Measurements from ENCODE around the gene IST1.
"Not testable (repeated sequence)": the region's sequence is repeated elsewhere in the genome, so short reads cannot be mapped to it uniquely, and the experiment has no call there.

Gene IST1

DNA sequence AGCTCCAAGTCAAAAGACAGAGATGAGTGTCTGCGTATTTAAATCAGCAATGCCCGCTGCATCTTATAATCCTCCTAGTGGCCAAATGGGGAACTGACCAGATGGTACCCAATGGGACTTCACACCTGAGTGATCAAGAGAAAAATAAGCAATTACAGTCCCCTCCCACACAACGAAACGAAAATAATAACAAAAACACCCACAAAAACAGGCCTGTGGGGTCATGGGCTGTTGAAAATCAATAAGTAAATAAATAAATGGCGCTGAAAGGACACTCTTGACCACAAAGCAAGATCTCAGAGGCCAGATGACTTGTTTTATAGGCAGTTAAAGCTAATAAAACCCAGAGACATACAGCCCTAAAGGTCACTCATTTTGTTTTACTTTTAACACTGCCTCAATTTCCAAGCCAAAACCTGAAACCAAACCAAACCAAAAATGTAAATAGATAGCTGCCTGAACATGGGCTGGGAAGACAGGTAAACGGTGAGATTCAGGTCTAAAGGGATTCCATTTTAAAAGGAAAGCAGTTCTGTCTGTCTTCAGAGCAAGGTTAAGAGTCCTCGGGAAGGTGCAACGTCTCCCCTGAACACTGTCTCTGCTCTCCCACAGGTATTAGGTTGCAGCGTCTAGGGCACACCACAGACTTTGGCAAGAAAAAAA, 12.7 kb upstream of the IST1 start:
- peak; percentile 62 for DNase-seq

DNA sequence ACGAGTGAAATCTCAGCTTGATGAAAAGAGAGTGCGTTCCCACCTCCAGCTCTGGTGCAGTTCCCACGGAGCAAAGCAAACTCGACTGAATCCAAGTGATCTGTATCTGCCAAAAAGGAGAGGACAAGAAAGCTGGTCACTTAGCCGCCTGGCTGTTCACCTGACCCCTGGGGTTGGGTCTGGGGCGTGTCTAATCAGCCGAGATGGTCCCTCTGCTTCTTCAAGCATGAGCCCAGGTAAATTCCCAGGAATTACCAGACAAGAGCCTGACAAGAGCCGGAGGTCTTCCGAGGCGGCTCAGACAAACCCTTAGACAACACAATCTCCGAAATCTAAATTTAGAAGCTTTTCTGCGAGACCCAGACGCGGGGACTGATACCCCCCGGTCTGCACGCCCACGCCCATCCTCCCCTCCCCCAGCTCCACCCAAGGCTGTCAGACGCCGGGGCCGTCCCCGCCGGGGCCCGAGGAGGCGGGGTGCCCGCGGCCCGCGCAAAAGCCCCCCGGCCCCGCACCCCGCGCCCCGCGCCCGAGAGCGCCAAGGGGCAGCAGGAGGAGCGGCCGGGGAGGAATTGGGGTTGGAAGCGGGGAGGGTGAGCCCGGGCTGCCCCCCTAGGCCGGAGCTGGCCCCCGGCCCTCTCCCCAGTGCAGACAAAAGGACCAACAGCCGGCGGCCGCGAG, 12.0 kb upstream of the IST1 start:
- DNase-seq = peak; percentile 13

DNA sequence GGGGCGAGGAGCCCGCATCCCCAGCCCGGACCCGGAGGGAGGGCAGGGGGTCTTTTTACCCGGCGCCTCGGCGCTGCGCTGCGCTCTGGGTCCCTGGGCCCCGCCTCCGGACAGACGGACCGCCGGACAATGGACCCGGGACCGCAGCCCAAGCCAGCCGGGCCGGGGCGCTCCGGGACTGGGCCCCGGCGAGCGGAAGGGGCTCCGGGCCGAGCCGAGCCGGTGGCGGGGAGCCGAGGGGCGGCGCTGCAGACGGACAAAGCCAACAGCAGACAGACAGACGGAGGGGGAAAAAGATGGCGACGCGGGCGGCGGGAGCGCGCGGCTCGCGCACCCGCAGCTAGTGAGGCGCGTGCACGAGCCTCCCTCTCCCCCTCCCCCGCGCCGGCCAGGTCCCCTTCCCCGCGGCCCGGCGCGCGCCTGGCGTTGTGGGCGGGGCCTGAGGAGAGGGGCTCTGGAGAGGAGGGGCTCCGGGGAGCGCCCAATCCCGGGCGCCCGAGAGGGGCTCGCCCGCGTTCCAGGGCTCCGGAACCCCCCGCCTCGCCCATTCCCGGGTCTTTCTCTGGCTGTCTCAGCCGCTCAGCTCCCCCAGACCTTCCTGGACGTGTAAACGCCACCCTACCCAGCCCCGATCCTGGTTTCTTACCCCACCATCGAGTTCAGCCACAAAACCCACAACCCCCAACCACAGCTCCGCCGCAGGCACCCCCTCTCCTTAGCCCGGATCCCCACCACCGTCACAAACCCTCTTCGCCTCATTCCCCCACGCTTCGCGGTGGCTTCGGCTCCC, 11.3 kb upstream of the IST1 start, which contains the start of gene ZNF821:
Gene ZNF821 (minus strand): TSS at position 334 of the 790 bp plus-strand sequence. CDS start 4,236 bp downstream, outside the sequence.
- DNase-seq = peak; percentile 82

DNA sequence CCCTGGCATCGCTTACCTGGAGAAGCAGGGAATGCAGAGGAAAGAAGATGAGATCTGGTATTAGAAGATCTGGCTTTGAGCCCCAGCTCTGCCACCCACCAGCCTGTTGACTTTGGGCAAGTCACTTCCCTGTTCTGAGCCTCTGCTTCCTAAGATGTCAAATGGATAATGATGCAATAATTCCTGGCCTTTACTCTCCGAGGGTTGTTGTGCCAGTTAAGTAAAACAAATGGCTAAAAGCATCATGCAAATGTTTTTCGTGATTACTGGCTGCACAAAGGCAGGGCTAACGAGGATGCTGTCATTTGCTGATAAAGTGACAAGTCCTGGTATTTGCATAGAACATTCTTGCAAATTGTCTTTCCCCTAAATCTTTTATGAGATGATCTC, 10.1 kb upstream of the IST1 start:
- DNase-seq = no peak

DNA sequence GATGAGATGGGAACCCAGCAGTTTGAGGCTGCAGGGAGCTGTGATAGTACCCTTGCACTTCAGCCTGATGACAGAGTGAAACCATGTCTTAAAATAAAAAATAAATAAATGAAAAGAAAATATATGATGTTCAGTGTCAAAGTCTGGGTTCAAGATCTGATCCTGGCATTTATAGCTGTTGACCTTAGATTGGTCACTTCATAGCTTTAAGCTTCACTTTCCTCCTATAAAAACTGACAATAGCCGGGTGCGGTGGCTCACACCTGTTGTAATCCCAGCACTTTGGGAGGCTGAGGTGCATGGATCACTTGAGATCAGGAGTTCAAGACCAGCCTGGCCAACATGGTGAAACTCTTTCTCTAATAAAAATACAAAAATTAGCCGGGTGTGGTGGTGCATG, 6.2 kb upstream of the IST1 start:
- DNase-seq = no peak

DNA sequence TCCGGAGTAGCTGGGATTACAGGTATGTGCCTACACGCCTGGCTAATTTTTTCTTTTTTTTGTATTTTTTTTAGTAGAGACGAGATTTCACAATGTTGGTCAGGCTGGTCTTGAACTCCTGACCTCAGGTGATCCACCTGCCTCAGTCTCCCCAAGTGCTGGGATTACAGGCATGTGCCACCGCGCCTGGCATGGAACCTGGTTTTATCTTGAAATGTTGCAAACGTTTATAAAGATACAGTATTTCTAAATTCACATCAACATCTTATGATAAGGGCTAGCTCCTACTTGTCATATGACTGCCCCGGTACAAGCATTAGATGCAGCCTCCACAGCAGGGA, 1.5 kb upstream of the IST1 start:
- DNase-seq = no peak

DNA sequence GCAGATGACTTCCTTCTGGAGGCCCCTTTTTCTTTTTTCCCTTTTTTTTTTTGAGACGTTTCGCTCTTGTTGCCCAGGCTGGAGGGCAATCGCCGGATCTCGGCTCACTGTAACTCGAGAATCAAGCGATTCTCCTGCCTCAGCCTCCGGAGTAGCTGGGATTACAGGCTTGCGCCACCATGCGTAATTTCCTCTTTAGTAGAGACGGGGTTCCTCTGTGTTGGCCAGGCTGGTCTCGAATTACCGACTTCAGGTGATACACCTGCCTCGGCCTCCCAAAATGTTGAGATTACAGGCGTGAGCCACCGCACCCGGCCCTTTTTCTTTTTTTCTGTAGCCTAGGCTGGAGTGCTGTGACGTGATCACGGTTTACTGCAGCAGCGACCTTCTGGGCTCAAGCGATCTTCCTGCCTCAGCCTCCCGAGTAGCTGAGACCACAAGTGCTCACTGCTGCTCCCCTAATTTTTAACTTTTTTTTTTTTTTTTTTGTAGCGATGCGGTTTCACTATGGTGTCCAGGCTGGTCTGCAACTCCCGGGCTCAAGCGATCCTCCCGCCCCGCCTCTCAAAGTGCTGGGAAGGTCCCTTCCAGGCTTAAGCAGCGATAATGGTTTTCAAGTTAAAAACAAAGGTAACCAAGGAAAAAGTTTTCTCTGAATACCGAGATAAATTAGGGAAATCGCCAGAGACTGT, 956 bp upstream of the IST1 start:
- peak; percentile 56 for DNase-seq

DNA sequence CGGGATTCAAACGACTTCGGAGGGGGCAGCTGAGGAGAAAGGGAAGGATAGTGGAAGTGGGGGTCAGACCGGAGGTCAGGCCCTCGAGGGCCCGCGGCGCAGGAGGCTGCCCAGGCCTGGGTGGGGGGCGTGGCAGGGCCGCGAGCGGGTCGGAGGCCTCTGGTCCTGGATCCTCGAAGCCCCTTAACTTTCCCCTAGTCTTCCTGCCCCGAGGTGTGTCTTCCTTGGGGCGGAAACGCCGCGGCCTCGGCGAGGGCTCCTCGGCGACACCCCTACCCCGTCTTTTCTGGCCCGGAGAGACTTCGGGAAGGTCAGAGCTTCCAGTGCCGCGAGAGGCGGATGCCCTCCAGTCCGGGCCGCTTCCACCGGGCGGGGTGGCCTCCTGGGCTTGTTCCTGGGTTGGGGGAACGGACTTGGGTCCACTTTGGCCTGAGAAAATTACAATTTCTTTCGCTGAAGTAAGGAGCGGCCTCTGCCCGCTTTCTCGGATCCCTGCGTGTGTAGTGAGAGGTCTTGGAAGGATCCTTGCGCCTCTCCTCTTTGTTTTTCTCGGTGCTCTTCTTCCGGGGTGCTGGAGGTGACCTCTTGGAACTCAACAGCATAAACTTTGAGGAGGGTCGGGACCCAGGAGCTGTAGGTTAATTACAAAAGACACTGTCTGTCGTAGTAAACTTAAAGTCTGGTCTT, 491 bp downstream of the IST1 start:
- peak; percentile 32 for DNase-seq

DNA sequence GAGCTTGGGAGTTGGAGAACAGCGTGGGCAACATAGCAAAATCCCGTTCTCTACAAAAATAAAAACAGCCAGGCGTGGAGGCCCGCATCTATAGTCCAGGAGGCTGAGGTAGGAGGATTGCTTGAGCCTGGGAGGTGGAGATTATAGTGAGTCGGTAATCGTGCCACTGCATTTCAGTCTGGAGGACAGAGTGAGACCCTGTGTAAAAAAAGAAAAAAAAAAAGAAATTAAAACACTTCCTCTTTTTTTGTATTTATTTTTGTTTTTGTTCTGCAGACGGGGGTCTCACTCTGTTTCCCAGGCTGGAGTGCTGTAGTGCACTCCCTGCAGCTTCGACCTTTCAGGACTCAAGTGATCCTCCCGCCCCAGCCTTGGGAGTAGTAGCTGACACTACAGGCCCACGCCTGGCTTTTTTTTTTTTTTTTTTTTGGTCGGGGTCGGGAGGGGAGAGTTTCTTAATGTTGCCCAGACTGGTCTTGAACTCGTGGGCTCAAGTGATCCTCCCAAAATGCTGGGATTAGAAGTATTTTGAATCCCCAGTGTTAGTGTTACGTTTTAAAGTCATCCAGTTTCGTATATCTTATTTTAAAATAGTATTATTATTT, 1.5 kb downstream of the IST1 start:
- no peak for DNase-seq

DNA sequence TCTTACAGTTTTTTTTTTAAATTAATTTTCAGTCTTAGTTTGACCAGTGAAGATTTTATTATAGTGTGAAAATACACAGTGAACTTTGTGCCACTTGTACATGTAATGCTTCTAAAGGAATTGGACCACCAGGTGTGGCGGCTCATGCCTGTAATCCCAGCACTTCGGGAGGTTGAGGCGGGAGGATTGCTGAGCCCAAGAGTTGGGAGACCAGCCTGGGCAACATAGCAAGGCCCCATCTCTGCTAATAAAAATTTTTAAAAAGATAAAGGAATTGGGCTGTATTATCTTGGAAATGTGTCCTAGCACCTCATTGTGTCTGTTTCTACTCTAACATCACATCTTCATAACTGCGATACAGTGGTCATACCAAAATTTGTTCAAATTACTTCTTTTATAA, 3.8 kb downstream of the IST1 start:
- no peak for DNase-seq

DNA sequence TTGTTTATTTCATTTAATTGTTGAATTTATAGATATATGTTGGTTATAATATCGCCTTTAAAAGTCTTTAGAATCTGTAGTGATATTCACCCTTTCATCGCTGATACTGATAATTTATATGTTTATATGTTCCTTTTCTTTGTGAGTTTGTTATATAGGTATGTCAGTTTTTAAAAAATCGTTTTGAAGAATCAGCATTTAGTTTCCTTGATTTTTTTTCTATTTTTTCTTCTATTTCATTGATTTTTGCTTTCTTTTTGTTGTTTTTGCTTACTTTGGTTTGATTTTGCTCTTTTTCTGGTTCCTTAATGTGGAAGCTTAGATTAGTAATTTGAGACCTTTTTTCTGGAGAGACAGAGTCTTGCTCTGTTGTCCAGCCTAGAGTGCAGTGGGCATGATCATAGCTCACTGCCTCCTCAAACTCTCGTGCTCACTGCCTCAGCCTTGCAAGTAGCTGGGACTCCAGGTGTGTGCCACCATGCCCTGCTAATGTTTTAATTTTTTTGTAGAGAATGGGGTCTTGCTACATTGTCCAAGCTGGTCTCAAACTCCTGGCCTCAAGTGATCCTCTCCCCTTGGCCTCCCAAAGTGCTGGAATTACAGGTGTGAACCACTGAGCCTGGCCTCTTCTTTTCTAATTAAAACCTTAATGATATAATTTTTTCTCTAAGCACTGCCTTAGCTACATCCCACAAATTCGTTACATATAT, 7.5 kb downstream of the IST1 start:
- no peak for DNase-seq

DNA sequence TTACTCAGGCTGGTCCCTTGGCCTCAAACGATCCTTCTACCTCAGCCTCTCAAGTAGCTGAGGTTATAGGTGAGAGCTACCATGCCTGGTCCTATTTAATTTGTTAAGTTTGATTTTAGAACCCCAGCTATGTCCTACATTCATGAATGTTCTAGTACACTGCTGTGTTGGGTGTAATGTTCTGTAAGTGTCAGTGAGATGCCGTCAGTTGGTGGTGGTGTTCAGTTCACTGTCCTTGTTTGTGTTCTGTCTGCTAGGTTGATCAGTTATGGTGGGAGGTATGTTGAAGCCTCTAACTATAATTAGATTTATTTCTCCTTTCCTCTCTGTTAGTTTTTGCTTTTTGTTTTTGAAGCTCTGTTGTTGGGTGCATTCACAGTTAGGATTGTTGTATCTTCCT, 8.3 kb downstream of the IST1 start:
- no peak for DNase-seq

DNA sequence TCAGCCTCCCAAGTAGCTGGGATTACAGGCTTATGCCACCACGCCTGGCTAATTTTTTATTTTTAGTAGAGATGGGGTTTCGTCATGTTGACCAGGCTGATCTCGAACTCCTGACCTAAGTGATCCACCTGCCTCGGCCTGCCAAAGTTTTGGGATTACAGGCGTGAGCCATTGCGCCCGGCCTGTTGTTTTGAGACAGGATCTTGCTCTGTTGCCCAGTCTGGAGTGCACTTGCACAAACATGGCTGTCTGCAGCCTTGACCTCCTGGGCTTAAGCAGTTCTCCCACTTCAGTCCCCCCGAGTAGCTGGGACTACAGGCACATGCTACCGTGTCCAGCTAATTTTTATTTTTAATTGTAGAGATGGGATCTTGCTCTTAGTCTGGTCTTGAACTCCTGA, 8.9 kb downstream of the IST1 start:
- no peak for DNase-seq

DNA sequence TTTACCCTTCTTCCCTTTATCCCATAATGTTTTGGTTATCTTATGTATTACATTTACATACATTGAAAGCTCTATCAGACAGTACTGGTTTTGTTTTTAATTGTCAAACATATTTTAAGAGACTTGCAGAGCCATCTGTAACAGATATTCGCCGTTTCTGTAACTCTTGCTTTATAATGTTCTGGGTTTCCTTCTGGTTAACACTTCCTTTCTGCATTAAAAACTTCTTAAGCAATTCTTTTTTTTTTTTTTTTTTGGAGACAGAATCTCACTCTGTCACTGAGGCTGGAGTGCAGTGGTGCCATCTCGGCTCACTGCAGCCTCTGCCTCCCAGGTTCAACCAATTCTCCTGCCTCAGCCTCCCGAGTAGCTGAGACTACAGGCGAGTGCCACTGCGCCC, 10.4 kb downstream of the IST1 start:
- DNase-seq = not testable (repeated sequence)

DNA sequence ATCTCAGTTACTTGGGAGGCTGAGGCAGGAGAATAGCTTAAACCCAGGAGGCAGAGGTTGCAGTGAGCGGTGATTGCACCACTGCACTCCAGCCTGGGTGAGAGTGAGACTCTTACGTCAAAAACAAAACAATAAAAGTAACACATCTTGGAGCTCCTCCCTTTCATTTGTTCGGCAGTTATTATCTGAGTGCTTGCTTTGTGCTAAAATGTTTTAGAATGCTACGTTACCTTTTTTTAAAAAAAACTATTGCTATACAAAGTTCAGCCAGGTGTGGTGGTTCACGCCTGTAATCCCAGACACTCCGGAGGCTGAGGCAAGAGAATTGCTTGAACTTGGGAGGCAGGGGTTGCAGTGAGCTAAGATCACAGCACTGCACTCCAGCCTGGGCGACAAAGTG, 15.8 kb downstream of the IST1 start:
- DNase-seq = no peak

DNA sequence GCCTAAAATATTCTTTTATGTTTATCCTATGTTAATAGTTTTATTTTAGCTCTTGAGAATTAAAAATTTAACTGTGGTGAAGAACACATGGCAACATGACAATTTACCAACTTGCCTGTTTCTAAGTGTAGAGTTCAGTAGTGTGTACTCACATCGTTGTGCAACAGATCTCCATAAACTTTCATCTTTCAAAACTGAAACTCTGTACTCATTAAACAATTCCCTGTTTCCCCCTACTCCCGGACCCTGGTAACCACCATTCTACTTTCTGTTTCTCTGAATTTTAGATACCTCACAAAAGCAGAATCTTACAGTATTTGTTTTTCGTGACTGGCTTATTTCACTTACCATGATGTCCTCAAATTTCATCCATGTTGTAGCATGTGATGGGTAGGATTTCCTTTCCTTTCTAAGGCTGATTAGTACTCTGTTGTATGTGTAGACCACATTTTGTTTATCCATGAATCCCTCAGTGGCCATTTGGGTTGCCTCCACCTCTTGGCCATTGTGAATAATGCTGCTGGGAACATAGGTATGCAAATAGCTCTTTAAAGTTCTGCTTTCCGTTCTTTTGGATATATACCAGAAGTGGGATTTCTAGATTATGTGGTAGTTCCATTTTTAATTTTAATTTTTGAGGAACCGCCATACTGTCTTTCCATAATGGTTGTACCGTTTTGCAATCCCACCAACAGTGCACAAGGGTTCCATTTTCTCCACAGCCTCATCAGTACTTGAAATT, 17.4 kb downstream of the IST1 start:
- DNase-seq = no peak

DNA sequence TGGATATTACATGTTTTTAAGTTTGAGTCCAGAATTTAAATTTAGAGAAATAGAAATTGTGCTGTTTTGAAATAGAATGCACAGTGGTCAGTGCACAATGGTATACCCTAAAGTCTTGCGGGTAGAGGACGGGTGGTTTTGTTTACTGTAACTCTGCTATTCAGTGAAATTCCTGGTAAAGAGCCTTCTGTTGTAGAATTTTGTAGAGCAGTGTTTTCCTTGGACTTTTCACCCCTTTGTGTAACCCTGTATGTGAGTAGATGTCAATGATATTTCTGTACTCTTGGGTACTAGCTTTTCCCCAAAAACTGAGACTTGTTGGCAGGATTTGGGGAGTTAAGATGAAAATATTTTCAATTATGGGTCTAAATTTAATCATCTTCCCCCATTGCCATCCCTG, 19.5 kb downstream of the IST1 start:
- no peak for DNase-seq

DNA sequence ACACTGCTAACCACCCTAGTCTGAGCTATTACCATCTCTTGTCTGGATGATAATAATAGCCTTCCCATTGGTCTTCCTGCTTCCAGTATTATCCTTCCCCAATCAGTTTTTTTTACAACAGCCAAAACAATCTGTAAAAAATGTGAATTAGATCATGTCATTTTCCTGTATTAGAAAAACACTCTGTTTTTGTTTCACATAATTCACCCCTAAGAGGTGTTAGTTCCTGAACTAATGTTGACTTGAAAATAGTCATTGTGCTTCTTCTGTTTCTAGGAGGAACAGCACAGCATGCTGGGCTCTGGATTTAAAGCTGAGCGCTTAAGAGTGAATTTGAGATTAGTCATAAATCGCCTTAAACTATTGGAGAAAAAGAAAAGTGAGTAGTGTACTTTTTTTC, 20.0 kb downstream of the IST1 start:
- no peak for DNase-seq

DNA sequence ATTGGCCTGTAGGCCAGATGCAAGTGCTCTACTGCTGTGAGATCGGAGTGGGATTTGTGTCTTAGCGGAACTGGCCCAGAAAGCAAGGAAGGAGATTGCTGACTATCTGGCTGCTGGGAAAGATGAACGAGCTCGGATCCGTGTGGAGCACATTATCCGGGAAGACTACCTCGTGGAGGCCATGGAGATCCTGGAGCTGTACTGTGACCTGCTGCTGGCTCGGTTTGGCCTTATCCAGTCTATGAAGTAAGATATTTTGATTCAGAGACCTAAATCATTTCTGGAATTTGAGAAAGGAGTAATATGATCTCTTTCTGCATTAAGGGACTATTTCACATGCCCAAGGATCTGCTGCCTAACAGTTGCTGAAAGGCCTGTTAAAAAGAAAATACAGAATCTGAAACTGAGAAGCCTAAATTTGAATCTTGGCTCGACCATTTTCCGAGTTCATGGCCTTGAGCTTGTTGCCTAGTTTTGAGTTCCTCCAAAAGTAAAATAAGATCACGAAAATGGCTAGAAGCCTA, 21.1 kb downstream of the IST1 start:
- peak; percentile 11 for DNase-seq

DNA sequence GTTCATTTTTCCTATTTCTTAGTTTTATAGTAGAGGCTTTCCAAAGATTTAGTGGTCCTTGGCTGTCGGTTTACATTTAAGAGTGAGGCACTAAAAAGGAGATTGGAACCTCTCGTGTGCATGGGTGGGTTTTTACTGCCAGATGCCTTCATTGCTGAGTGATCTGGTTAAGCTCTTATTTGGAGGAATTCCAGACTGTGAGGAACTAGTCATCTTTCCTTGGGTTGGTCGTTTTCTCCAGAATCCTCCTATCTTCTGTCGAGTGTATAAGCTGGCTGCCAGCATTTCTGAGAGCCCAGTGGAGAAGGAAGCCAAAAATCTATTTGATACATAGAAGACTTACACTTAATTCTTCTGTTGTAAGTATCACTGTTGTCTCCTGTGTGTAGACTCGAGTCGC, 22.6 kb downstream of the IST1 start:
- DNase-seq = peak; percentile 61

DNA sequence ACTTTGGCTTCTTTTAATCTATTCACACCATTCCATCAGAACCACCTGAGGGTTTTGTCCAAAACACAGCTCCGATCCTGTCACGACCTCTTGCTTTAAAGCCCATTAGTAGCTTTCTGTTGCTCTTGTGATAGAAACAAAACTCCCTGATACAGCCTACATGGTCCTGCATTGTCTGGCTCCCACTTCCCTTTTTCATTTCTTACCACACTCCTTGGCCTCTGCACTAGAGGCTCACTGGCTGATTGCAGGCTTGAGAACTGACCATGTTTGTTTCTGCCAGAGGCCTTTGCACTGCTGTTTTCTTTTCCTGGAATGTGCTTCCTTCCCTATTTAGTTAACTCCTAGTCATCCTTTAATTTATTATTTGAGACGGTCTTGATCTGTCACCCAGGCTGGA, 23.7 kb downstream of the IST1 start:
- no peak for DNase-seq
